Activated CD4-positive, alpha-beta T cell treated with anti-CD3 and anti-CD28 coated beads for 36 hours (primary cell): ENCODE measurements around the gene DDX23. TPM values are rescaled to one million over a fixed set of nuclear protein-coding genes. Genes with fewer than 3 reads are reported as not detected.

Source experiments
- ATAC-seq: fragments of 200-7000 bp; cut with Tn5 transposase; one replicate; pipeline ENCODE4 v1.10.0; 2021; ENCODE audit warnings: mild to moderate bottlenecking, moderate library complexity
- CTCF ChIA-PET: fragments of 350-600 bp; sonication (Branson Sonifier 250); formaldehyde crosslinking; loops from one replicate; lab custom pipeline; 2021; ENCODE audit warnings: antibody characterized with exemption; lab: Charles Lee
- POLR2A ChIA-PET: fragments of 350-600 bp; sonication (Branson Sonifier 250); formaldehyde crosslinking; loops from one replicate; lab custom pipeline; 2021; ENCODE audit warnings: antibody characterized with exemption, inconsistent platforms; lab: Charles Lee
- DNase-seq: peaks from one replicate; pipeline ENCODE4 v3.0.0-alpha.2; 2020
- H3K27ac Mint-ChIP-seq: one replicate; pipeline ENCODE4 v1.8.0; 2021; ENCODE audit warnings: mixed read lengths
- H3K27me3 Mint-ChIP-seq: one replicate; pipeline ENCODE4 v1.8.0; 2021; ENCODE audit warnings: mixed read lengths
- H3K36me3 Mint-ChIP-seq: one replicate; pipeline ENCODE4 v1.8.0; 2021; ENCODE audit warnings: low read depth, mixed read lengths
- H3K4me1 Mint-ChIP-seq: one replicate; pipeline ENCODE4 v1.8.0; 2021; ENCODE audit warnings: mixed read lengths
- H3K4me3 Mint-ChIP-seq: one replicate; pipeline ENCODE4 v1.8.0; 2021; ENCODE audit warnings: mild to moderate bottlenecking, moderate library complexity, mixed read lengths
- H3K9me3 Mint-ChIP-seq: one replicate; pipeline ENCODE4 v1.8.0; 2021; ENCODE audit warnings: low read depth, mixed read lengths
- intact Hi-C, 2 experiments: fragments of 100-400 bp; cut with DNase I in 1 of 2; cut with micrococcal nuclease in 1 of 2; formaldehyde crosslinking; loops; one replicate each; pipeline versions ENCODE4 v1.14.2 to v1.15.1; 2022 to 2024; cut with DNase I, micrococcal nuclease
- total RNA-seq, 2 experiments: library from RNA; stranded (reverse); gene quantifications; one replicate each; pipeline ENCODE4 v1.2.3, GENCODE V29; 2021

The DDX23 gene
- total RNA-seq, 2 experiments from 2014 or later: 115 to 120 TPM

DNA sequence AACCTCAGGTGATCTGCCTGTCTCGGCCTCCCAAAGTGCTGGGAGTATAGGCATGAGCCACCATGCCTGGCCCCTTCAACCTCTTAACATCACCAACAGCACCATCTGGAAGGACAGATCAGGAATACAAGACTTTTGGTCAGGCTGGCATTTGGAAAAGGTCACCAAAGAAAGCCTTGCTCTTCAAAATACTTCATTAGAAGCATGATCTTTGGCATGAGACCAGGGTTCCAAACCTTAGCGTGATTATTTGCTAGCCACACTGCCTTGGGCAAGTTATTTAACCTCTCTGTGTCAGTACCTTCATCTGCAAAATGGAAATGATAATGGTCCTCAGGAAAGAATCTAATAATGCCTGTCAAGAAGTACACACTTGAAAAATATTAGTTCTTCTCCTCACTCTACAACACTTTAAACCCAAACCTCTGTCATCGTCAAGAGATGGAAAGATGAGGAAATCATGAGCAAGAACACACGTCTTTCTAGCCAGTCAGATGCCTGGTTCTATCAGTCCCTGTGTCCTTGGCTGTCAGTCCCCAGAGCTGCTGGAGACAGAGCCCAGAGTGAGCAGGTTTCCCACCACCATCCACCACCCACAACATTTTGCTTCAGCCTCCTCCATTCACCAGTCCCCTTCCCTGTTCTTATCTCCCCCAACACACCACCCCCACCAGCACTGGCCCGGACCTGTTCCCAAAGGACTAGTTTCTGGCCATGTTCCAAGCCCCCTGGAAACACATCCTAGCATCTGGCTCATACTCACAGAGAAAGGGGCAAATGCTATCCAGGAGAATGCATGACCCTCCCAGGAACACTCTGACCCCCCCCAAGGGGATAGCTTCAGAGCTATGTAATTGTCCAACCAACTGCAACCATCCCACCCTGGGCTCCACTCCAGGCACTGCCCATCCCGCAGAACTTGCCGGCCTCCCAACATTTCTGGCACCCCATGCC, 65.1 kb downstream of the DDX23 start:
- DNase-seq: no peak

GRCh38 chr12:48783432-48783831, 68.5 kb downstream of the DDX23 start:
- H3K27ac Mint-ChIP-seq: no peak overlapping the region
- POLR2A ChIA-PET: interaction anchor here (0.7 kb wide), 1 partner anchor 117 kb away, joined by 3 read pairs; no protein-coding TSS in a partner anchor
- no peak overlapping the region for H3K4me3 Mint-ChIP-seq
- CTCF ChIA-PET: interaction anchor here (0.5 kb wide), 1 partner anchor 34 kb away, joined by 3 read pairs; no protein-coding TSS in a partner anchor
- no peaks in the 10 kb centered on the region for H3K9me3 Mint-ChIP-seq
- ATAC-seq (no peak), DNase-seq (no peak)
- intact Hi-C loops: no loop called here
- peaks cover 18% of the 10 kb centered on the region for H3K27me3 Mint-ChIP-seq
- H3K4me1 Mint-ChIP-seq: no peaks in the 10 kb centered on the region
- no peaks in the 10 kb centered on the region for H3K36me3 Mint-ChIP-seq

More for the DNA sequence above, 65.1 kb downstream of the DDX23 start:
- no peaks in the 10 kb centered on the region for H3K36me3 Mint-ChIP-seq
- H3K9me3 Mint-ChIP-seq: no peaks in the 10 kb centered on the region
- intact Hi-C loops: no loop called here
- ChIA-PET CTCF (interaction anchor here (0.6 to 2.8 kb wide), 2 partner anchors 9 to 254 kb away, joined by 3 to 8 read pairs; no protein-coding TSS in a partner anchor), POLR2A (no interaction called here)
- H3K27ac Mint-ChIP-seq: no peak overlapping the region
- peaks cover 30% of the 10 kb centered on the region for H3K27me3 Mint-ChIP-seq
- no peaks in the 10 kb centered on the region for H3K4me1 Mint-ChIP-seq
- H3K4me3 Mint-ChIP-seq: no peak overlapping the region
- no peak for ATAC-seq

DNA sequence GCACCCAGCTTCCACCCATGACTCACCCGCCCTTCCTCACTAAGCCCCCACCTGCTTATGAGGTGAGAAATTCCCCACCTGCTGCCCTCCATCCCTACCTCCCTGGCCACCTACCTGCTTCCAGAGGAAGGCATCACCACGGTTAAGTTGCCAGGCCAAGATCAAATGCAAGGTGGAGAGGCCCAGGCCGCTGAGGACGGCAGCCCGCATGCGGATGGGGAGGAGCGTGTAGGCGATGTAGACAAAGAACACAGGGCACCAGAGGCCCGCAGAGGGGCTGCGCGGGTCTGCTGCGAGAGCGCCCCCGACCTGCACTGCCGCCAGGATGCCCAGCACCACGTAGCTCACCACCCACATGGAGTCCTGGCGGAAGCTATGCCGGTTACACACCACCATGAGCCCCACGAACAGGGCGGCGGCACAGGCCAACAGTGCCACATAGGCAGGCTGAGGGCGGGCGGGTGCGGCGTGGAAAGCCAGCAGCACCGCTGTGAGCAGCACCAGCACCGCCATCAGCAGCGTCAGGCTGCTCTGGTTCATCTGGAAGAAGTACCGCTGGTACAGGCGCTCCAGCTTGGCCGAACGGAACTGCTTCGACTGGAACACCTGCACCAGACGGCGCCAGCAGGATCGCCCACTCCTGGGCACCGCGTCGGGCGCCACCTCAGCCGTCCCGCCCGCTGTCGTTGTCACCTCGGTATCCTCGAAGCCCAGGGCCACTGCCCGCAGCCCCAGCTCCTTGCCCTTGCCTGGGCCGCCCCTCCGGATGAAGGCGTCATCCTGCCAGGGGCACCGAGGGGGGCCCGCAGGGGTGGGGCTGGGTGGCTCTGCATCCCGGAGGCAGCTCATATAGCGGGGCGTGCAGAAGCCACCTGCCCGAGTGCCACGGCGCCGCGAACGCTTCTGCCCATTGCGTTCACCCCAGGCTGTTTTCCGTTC, 69.2 kb downstream of the DDX23 start:
- no peaks in the 10 kb centered on the region for H3K4me1 Mint-ChIP-seq
- CTCF ChIA-PET: no interaction called here
- H3K4me3 Mint-ChIP-seq: no peak overlapping the region
- intact Hi-C loops: no loop called here
- no peaks in the 10 kb centered on the region for H3K9me3 Mint-ChIP-seq
- POLR2A ChIA-PET: interaction anchor here (0.7 kb wide), 1 partner anchor 116 kb away, joined by 3 read pairs; no protein-coding TSS in a partner anchor
- no peaks in the 10 kb centered on the region for H3K36me3 Mint-ChIP-seq
- H3K27ac Mint-ChIP-seq: no peak overlapping the region
- peaks cover 11% of the 10 kb centered on the region for H3K27me3 Mint-ChIP-seq
- ATAC-seq (no peak), DNase-seq (no peak)

GRCh38 chr12:48781750-48782456, 70.1 kb downstream of the DDX23 start:
- CTCF ChIA-PET: interaction anchor here (0.6 to 1.0 kb wide), 2 partner anchors 29 to 148 kb away, joined by 3 to 4 read pairs; no protein-coding TSS in a partner anchor
- ATAC-seq (no peak), DNase-seq (no peak)
- H3K9me3 Mint-ChIP-seq: no peaks in the 10 kb centered on the region
- H3K27me3 Mint-ChIP-seq: peaks cover 4% of the 10 kb centered on the region
- intact Hi-C loops: no loop called here
- H3K4me3 Mint-ChIP-seq: no peak overlapping the region
- no peak overlapping the region for H3K27ac Mint-ChIP-seq
- no peaks in the 10 kb centered on the region for H3K4me1 Mint-ChIP-seq
- POLR2A ChIA-PET: no interaction called here
- no peaks in the 10 kb centered on the region for H3K36me3 Mint-ChIP-seq

GRCh38 chr12:48780381-48781025, 71.5 kb downstream of the DDX23 start:
- Mint-ChIP-seq H3K36me3 (no peaks in the 10 kb centered on the region), H3K4me3 (no peak overlapping the region), H3K27ac (no peak overlapping the region), H3K4me1 (no peaks in the 10 kb centered on the region), H3K27me3 (peaks cover 2% of the 10 kb centered on the region), H3K9me3 (no peaks in the 10 kb centered on the region)
- CTCF ChIA-PET: interaction anchor here (0.6 to 1.4 kb wide), 4 partner anchors 16 to 605 kb away, joined by 3 to 4 read pairs (median 4); no protein-coding TSS in a partner anchor
- DNase-seq (no peak), ATAC-seq (no peak)
- POLR2A ChIA-PET: no interaction called here
- intact Hi-C loops: no loop called here

GRCh38 chr12:48779869-48780268, 72.1 kb downstream of the DDX23 start:
- no peak for DNase-seq
- H3K4me3 Mint-ChIP-seq: no peak overlapping the region

More at GRCh38 chr12:48779869-48780268, 72.1 kb downstream of the DDX23 start:
- CTCF ChIA-PET: interaction anchor here (0.6 to 1.9 kb wide), 3 partner anchors 15 to 408 kb away, joined by 3 to 6 read pairs (median 4); no protein-coding TSS in a partner anchor
- Mint-ChIP-seq H3K4me1 (no peaks in the 10 kb centered on the region), H3K36me3 (no peaks in the 10 kb centered on the region), H3K9me3 (no peaks in the 10 kb centered on the region), H3K27ac (no peak overlapping the region), H3K27me3 (peaks cover 2% of the 10 kb centered on the region)
- intact Hi-C loops: no loop called here
- POLR2A ChIA-PET: interaction anchor here (0.7 kb wide), 1 partner anchor 22 kb away, joined by 4 read pairs; no protein-coding TSS in a partner anchor
- ATAC-seq: no peak

Other genes with a start within 250 kb of the DDX23 start
- 10 to 100 TPM; 44.0 to 59.8 TPM for gene KANSL2, start 169.9 kb downstream of the DDX23 start, total RNA-seq
- 10 to 100 TPM; 82.2 to 85.1 TPM for gene CCNT1, start 135.5 kb downstream of the DDX23 start, total RNA-seq
- under 1 TPM; 0.05 to 0.09 TPM for gene ADCY6, start 63.1 kb downstream of the DDX23 start, total RNA-seq
- gene CACNB3, start 33.7 kb downstream of the DDX23 start, total RNA-seq: 10 to 100 TPM; 11.5 to 16.1 TPM
- gene RND1, start 13.7 kb upstream of the DDX23 start, total RNA-seq: 1 to 10 TPM; 2.2 to 3.3 TPM
- gene FKBP11, start 73.3 kb upstream of the DDX23 start, total RNA-seq: 10 to 100 TPM; 56.8 to 63.8 TPM
- 10 to 100 TPM; 84.7 to 96.1 TPM for gene ARF3, start 105.3 kb upstream of the DDX23 start, total RNA-seq
- gene WNT10B, start 119.6 kb upstream of the DDX23 start, total RNA-seq: under 1 TPM; 0.16 to 0.18 TPM
- gene WNT1, start 126.2 kb upstream of the DDX23 start, total RNA-seq: not detected
- gene DDN, start 147.2 kb upstream of the DDX23 start, total RNA-seq: under 1 TPM; 0.48 to 0.61 TPM
- 10 to 100 TPM; 54.5 to 62.6 TPM for gene PRKAG1, start 166.6 kb upstream of the DDX23 start, total RNA-seq
- 10 to 100 TPM; 48.3 to 58.2 TPM for gene KMT2D, start 208.6 kb upstream of the DDX23 start, total RNA-seq
- 10 to 100 TPM in 1 of 2 experiments, 1 to 10 TPM in 1; 6.7 to 13.3 TPM for gene RHEBL1, start 217.8 kb upstream of the DDX23 start, total RNA-seq
- gene DHH, start 242.6 kb upstream of the DDX23 start, total RNA-seq: not detected